ENCODE data around the gene CHST12.

CHST12 gene

GRCh38 chr7:2482725-2483451 lies 79.5 kb downstream of the CHST12 start:
- no peak for DNase-seq

GRCh38 chr7:2483494-2483893 lies 80.1 kb downstream of the CHST12 start:
- DNase-seq = no peak

DNA sequence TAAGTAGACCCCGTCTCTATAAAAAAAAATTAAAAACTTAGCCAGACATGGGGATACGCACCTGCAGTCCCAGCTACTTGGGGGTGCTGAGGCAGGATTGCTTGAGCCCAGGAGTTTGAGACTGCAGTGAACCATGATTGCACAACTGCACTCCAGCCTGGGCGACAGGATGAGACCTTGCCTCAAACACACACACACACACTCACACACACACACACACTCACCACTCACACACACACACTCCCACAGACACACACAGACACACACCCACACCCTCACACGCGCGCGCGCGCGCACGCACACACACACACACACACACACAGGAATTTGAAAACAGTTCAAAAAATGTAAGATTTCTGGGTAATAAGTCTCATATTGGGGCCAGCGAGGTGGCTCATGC lies 81.5 kb downstream of the CHST12 start:
- DNase-seq = peak in 1 of 5 experiments; percentile 16

DNA sequence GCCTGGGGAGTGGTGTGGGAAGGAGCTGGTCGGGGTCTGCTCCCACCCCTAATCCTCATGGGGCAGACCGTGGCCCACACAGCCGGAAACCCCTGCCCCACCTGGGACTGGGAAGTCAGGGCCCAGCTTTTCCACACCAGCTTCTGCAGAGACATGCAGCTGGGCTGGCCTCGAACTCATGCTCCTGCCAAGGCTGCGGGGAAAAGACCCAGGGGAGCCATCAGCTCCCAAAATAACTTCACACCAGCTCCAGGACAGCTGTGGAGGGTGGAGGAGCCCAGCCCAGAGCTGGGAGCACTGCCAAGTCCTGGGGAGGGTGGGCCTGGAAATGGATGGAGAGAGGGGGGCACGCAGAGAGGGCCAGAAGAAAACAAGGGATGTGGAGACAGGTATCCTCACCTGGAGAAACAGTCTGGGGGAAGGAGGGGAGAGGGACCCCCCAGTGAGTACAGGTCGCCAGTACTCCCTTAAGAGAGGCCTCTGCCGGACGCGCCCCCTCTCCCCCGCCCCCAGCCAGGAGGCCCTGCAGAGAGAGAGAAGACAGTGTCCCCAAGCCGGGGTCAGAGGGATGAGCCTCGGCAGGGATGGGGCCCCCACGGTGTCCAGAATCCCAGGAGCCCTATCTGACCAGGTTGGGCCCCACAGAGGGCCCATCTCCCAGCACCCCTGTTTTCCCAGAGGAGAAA lies 84.3 kb downstream of the CHST12 start:
- DNase-seq = no peak

DNA sequence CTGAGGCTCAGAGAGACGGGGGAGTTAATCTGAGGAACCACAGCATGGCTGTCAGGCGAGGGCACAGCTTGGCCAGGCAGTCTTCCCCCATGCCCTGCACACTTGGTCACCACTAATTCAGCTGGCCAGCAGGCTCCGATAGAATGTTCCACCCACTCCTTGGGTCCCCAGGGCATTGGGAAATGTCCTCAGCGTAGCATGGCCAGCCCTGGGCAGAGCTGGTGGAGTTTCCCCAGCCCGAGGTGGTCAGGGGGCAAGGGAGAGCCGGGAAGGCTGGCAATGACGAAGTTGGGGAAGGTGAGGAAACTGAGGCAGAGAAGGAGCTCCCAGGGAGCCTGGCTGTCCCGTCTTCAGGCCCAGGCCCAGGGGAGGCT lies 84.8 kb downstream of the CHST12 start:
- no peak for DNase-seq

DNA sequence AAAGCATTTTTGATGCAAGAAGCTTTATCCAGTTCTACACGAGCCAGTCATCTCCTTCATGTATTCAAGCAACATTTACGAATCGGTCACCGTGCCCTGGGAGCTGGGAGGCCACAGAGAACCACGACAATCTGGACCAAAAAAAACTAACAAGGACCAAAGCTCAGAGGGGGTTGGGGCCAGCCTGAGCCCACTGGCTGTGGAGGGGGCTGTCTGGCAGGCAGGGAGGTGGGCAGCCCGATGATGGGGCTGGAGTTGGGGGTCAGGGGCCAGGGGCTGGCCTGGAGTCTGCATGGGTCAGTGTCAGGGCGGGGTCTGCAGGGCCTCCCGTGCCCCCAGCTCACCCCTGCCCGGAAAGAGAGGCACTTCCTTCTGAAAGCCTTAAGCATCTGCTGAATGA lies 85.3 kb downstream of the CHST12 start:
- no peak for DNase-seq

DNA sequence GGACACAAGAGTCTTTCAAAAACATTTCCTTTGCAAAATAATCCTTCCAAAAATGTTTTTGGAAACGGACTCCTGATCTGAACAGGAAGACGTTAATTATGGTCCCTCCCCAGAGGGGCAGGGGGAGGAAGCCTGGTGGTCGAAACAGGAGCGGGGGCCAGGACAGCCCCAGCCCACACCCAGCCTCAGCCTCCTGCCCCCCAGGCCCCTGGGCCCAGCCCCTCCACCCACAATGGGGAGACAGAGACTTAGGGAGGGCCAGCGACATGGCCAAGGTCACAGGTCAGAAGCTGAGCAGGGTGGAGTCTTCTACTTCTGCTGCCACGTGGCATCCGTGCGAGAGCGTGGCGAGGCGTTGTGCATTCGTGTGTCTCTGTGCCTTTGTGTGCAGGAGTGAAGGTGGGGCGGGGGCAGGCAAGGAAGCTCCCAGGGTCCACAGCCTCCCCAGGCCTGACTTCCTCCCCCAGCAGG lies 86.8 kb downstream of the CHST12 start:
- no peak for DNase-seq

DNA sequence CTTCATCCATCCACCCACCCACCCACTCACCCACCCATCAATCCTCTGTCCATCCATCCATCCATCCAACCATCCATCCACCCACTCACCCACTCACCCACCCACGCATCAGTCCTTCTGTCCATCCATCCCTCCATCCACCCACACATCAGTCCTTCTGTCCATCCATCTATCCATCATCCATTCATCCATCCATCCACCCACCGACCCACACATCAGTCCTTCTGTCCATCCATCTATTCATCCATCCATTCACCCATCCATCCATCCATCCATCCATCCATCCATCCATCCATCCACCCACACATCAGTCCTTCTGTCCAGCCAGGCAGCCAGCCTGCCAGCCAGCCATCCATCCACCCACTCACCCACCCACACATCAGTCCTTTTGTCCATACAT lies 88.6 kb downstream of the CHST12 start:
- no peak for DNase-seq

DNA sequence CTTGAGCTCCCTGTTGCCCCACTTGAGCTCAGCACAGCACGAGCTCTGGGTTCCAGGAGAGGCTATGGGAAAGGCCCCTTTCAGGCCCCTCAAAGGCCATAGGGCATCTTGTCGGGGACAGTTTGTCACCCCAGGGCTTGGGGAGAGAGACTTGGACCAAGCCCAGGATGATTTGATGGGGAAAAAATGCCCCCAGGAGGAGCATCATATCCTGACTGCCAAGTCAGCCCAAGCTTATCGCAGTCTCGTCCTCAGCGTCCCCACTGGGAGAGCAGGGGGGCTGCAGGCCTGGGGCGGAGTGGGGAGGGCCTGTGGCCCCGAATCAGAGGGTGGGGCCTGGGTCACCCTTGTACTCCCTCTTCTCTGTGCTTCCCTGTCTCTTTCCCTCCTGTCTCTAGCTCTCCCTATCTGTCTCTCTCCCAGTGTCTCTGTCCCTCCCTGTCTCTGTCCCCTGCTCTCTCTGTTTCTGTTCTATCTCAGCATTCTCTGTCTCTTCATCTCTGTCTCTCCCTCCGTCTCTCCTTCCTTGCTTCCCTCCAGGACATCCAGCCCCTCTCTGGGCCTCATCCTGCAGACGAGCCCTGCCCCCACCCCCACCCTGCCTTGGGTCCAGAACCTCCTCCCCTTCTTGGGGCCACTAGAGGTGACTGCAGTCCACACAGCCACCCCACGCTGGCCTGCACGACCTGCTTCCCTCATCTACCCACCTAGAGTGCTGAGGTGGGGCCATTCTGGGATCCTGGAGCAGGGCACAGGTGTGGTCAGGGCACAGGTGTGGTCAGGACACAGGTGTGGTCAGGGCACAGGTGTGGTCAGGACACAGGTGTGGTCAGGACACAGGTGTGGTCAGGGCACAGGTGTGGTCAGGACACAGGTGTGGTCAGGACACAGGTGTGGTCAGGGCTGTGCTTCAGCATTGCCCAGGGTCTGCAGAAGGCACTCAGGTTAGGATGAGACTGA lies 90.1 kb downstream of the CHST12 start:
- no peak for DNase-seq

- DNase-seq = no peak
Observed at GRCh38 chr7:2494191-2495130, 91.0 kb downstream of the CHST12 start.

DNA sequence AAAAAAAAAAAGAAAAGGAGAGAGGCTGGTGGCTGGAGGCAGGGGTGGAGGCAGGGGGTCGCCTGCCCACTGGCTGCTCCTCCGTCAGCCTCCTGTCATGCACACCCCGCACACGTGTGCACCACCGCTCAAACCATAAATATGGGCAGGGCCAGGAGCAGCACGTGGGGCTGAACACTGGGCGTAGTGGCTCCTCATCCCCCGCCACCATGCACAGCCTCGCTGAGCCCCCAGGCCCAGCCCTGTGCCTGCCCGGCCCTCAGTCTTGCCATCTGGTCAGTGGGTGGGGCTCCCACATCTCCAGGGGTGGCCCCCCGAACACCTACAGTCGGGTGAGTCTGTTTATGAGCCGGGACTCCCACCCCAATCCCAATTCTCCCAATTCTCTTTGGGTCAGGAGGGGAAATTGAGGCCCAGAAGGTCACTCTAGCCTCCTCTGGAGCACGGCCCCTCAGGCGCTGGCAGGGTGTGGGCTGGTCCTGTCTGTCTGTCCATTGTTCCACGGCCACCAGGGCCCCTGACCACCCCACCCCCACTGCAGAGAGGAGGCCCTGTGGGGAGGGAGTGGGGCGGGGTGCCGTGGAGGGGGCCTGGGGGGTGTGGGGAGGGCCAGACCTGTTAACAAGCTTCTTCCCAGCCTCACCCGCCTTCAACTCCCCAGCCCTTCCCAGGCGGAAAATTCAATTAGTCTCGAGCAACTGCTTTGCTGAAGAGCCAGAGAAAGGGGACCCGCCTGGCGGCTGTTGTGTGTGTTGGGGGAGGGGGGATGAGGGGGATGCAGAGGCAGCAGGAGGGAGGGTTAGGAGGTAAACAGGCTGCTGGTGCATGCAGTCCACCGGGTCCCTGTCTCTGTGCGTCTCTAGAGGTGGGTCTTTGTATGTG lies 92.2 kb downstream of the CHST12 start:
- no peak for DNase-seq

DNA sequence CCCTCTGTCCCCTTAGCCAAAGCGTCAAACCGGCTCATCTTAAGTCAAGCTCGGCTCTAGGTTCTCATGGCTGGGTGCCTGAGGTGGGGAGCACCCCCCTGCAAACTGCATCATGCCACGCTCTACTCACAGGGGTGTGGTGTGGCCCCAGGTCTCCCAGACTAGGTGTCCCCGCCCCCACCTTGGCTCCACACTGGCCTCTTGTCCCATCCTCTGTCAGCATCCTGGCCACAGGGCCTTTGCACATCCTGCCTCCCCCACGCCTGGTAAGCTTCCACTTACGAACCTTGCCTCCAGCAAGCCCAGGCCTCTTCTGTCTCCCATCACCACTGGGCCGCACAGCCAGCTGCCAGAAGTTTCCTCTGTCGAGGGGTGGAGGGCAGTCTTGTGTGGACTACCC lies 93.0 kb downstream of the CHST12 start:
- no peak for DNase-seq

DNA sequence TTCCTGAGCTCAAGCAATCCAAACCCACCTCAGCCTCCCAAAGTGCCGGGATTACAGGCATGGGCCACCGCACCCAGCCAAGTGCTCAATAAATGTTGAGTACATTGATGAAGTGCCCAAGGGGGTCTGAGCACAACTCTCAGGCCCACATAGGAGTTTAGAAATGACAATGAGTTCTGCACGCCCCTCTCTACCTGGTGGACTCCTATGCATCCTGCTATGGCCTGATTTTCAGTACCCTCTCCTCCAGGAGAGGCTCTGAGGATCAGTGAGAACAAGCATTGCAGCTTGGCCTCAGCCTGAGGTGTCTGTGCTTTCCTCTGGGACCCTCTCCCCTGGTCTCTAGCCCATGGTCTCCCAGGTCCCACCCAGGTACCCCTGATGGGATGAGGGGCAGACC lies 93.7 kb downstream of the CHST12 start:
- DNase-seq = no peak

- no peak for DNase-seq
Observed at GRCh38 chr7:2497500-2498336, 94.3 kb downstream of the CHST12 start.

All from T-helper 2 cell (primary cell).